ENCODE measurements around the gene SYT13.

- TF ChIP-seq CTCF (conservative IDR thresholded peaks at IDR 0.05) (no peak), EZH2 (IDR thresholded peaks at IDR 0.05; ENCODE audit: low read depth) (no peak)
Measured at GRCh38 chr11:45331839-45332238, 45.7 kb upstream of the SYT13 start.

Data from PC-9 (cell line).